ENCODE measurements around the gene TMEM119. TPM values are rescaled to one million over a fixed set of nuclear protein-coding genes. Genes with fewer than 3 reads are reported as not detected.
A peak's percentile ranks its signal among the peaks of the same experiment; 100 is the strongest.
"Not testable (repeated sequence)": the region's sequence is repeated elsewhere in the genome, so short reads cannot be mapped to it uniquely, and the experiment has no call there.

TMEM119 gene
- polyA plus RNA-seq, 1 experiment, result 60.3 TPM

GRCh38 chr12:108578813-108579212 lies 19.1 kb downstream of the TMEM119 start:
- ChIA-PET CTCF (interaction anchor here (1.1 to 4.0 kb wide), 2 partner anchors 39 to 40 kb away, joined by 7 to 37 read pairs; no protein-coding TSS in a partner anchor), POLR2A (no interaction called here)
- H3K4me3 ChIP-seq (ENCODE audit: low read depth, low read length), result no peak overlapping the region
- no peak overlapping the region for H3K27ac ChIP-seq (ENCODE audit: low read depth, low read length)
- no peak for TF ChIP-seq CTCF (IDR thresholded peaks at IDR 0.05; ENCODE audit: low read depth, low read length)
- peaks cover 2% of the 10 kb centered on the region for H3K27me3 ChIP-seq (ENCODE audit: control insufficient read depth, insufficient read depth, low read length)
- no peaks in the 10 kb centered on the region; the same call in 1 of the 2 replicates for H3K9me3 ChIP-seq (ENCODE audit: control insufficient read depth, insufficient read depth, low read length)
- DNase-seq (ENCODE audit: low read depth, low spot score), result no peak

- ChIA-PET CTCF (interaction anchor here (2.8 to 4.0 kb wide), 2 partner anchors 14 to 39 kb away, joined by 18 to 37 read pairs; no protein-coding TSS in a partner anchor), POLR2A (no interaction called here)
- Histone ChIP-seq H3K27ac (ENCODE audit: low read depth, low read length) (no peak overlapping the region), H3K27me3 (ENCODE audit: control insufficient read depth, insufficient read depth, low read length) (peaks cover 2% of the 10 kb centered on the region), H3K9me3 (ENCODE audit: control insufficient read depth, insufficient read depth, low read length) (no peaks in the 10 kb centered on the region; the same call in 1 of the 2 replicates), H3K4me3 (ENCODE audit: low read depth, low read length) (no peak overlapping the region)
- no peak for DNase-seq (ENCODE audit: low read depth, low spot score)
- TF ChIP-seq CTCF (IDR thresholded peaks at IDR 0.05; ENCODE audit: low read depth, low read length), result no peak
Measured at GRCh38 chr12:108578264-108578663, 19.6 kb downstream of the TMEM119 start.

- TF ChIP-seq CTCF (IDR thresholded peaks at IDR 0.05; ENCODE audit: low read depth, low read length), result no peak
- no peak for DNase-seq (ENCODE audit: low read depth, low spot score)
- ChIA-PET POLR2A (no interaction called here), CTCF (interaction anchor here (0.7 to 4.0 kb wide), 3 partner anchors 13 to 40 kb away, joined by 3 to 37 read pairs (median 18); no protein-coding TSS in a partner anchor)
- no peak overlapping the region for H3K27ac ChIP-seq (ENCODE audit: low read depth, low read length)
- no peaks in the 10 kb centered on the region; the same call in 1 of the 2 replicates for H3K9me3 ChIP-seq (ENCODE audit: control insufficient read depth, insufficient read depth, low read length)
- no peak overlapping the region for H3K4me3 ChIP-seq (ENCODE audit: low read depth, low read length)
- peaks cover 2% of the 10 kb centered on the region for H3K27me3 ChIP-seq (ENCODE audit: control insufficient read depth, insufficient read depth, low read length)
Measured at GRCh38 chr12:108577458-108577857, 20.4 kb downstream of the TMEM119 start.

DNA sequence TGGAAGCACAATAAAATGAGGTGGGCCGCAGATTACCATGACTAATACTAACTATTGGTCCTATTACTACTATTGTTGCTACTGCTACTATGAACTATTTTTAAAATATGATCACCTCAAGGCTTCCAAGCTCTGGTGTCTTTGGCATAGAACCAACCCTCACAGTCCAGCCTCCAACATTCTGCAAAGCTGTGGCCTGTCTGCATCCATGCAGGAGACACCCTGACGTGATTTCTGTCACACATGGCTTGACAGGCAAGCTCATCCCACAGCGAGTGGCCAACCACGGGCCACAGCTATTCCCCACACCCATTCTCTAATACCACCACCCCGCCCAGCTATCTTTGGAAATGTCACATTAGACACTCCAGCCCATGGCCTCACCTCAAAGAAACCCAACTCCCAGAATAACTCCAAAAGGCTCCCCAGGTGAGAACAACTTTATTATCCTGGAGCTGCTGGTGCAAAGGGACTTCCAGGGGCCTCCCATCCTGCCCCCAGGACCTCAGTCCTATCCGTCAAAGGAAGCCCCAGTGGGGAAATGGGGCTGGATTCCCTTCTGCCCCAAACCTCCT lies 21.1 kb downstream of the TMEM119 start:
- H3K27ac ChIP-seq (ENCODE audit: low read depth, low read length), result no peak overlapping the region
- H3K27me3 ChIP-seq (ENCODE audit: control insufficient read depth, insufficient read depth, low read length), result no peaks in the 10 kb centered on the region
- no peaks in the 10 kb centered on the region; the same call in 1 of the 2 replicates for H3K9me3 ChIP-seq (ENCODE audit: control insufficient read depth, insufficient read depth, low read length)
- ChIA-PET CTCF (interaction anchor here (0.7 to 4.0 kb wide), 4 partner anchors 12 to 374 kb away, joined by 3 to 37 read pairs (median 10); no protein-coding TSS in a partner anchor), POLR2A (no interaction called here)
- no peak for TF ChIP-seq CTCF (IDR thresholded peaks at IDR 0.05; ENCODE audit: low read depth, low read length)
- H3K4me3 ChIP-seq (ENCODE audit: low read depth, low read length), result no peak overlapping the region
- no peak for DNase-seq (ENCODE audit: low read depth, low spot score)

DNA sequence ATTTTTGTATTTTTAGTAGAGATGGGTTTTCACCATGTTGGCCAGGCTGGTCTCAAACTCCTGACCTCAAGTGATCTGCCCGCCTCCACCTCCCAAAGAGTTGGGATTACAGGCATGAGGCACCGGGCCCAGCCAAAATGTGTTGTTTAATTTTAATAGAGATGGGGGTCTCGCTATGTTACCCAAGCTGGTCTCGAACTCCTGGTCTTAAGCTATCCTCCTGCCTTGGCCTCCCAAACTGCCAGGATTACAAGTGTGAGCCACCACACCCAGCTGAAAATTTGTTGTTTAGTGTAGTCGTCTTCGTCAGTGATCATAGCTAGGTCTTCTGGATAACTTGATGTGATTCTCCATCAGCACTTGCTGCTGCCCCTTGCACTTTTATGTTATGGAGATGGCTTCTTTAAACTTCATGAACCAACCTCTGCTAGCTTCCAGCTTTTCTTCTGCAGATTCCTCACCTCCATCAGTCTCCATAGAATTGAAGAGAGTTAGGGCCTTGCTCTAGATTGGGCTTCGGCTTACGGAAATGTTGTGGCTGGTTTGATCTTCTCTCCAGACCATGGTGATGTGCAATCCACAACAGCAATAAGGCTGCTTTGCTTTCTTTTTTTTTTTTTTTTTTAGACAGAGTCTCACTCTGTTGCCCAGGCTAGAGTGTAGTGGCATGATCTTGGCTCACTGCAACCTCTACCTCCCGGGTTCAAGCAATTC lies 22.5 kb downstream of the TMEM119 start:
- DNase-seq (ENCODE audit: low read depth, low spot score), result no peak
- H3K27me3 ChIP-seq (ENCODE audit: control insufficient read depth, insufficient read depth, low read length), result no peaks in the 10 kb centered on the region
- TF ChIP-seq CTCF (IDR thresholded peaks at IDR 0.05; ENCODE audit: low read depth, low read length), result no peak
- ChIA-PET CTCF (interaction anchor here (2.8 to 4.0 kb wide), 2 partner anchors 11 to 42 kb away, joined by 18 to 37 read pairs; no protein-coding TSS in a partner anchor), POLR2A (no interaction called here)
- peak overlapping the region; percentile 47 for H3K27ac ChIP-seq (ENCODE audit: low read depth, low read length)
- no peaks in the 10 kb centered on the region for H3K9me3 ChIP-seq (ENCODE audit: control insufficient read depth, insufficient read depth, low read length)
- H3K4me3 ChIP-seq (ENCODE audit: low read depth, low read length), result no peak overlapping the region

GRCh38 chr12:108574276-108574675 lies 23.6 kb downstream of the TMEM119 start:
- H3K27me3 ChIP-seq (ENCODE audit: control insufficient read depth, insufficient read depth, low read length); POLR2A ChIA-PET; H3K4me3 ChIP-seq (ENCODE audit: low read depth, low read length); H3K9me3 ChIP-seq (ENCODE audit: control insufficient read depth, insufficient read depth, low read length); DNase-seq (ENCODE audit: low read depth, low spot score); H3K27ac ChIP-seq (ENCODE audit: low read depth, low read length): not testable (repeated sequence)
- CTCF ChIA-PET, result interaction anchor here (0.8 to 15.8 kb wide), 3 partner anchors 8 to 230 kb away, joined by 3 to 508 read pairs (median 6); no protein-coding TSS in a partner anchor

Measured in AG04450 (cell line).